GM18520 (cell line): Measurements from ENCODE around the gene RBM10.

Source experiments
- ATAC-seq: cut with Tn5 transposase; IDR thresholded peaks from one replicate; pipeline ENCODE4 v1.9.1; 2021; ENCODE audit not compliant: unreplicated experiment

Gene RBM10

DNA sequence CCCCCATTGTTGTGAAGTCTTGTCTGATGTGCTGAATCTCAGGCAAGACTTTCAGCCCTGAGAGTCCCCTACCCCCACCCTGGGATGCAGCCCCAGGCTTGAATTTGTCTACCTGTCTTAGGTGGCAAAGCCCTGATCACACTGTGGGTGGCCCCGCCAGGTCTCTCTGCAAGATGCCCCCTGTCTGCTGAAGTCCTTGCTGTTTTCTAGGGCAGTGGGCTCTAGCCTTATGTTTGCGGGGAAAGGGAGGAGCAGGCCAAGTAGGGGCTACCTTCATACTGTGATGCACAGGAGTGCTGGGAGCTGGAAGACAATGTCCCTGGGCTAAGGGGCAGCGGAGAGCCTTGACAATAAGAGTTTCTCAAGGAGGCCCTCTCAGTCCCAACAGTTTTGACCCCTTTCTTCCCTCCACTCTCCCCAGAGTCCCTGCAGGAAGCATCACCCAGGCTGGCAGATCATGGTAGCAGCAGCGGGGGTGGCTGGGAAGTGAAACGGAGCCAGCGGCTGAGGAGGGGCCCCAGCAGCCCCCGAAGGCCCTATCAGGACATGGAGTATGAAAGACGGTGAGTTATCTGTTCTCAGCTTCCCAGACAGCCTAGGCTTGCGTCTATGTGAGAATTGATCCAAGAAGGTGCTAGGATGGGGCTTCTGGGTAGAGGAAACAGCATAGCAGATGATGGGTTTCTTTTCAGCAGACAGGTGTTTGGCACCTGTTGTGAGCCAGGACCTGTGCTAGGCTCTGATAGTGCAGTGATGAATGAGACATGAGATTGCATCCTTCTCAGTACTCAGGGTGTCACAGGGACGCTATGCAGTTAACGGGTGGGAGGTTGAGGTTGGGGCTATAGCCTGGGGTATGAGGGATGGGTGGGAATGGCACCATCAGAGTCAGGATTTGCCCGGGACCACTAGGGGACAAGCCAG, 2.2 kb downstream of the RBM10 start:
- ATAC-seq: no peak

DNA sequence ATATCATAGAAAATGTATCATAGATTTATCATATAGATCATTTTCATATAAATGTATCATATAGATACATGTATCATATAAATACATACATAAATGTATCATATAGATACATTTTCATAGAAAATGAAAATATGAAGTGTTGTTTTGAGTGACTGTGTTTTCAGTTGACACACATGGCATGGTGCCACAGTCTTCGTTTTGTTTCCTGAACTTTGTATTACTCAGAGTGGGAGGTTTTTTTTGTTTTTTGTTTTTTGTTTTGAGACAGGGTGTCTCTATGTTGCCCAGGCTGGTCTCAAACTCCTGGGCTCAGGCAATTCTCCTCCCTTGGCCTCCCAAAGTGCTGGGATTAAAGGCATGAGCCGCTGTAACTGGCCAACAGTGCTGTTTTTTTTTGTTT, 3.9 kb downstream of the RBM10 start:
- no peak for ATAC-seq

GRCh38 chrX:47151435-47151834, 6.4 kb downstream of the RBM10 start:
- no peak for ATAC-seq

- ATAC-seq: no peak
These were observed 11.8 kb downstream of the RBM10 start for GRCh38 chrX:47156611-47157520.

GRCh38 chrX:47158131-47158530, 13.1 kb downstream of the RBM10 start:
- ATAC-seq: no peak

GRCh38 chrX:47158781-47159180, 13.8 kb downstream of the RBM10 start:
- no peak for ATAC-seq

- no peak for ATAC-seq
These were observed 15.8 kb downstream of the RBM10 start for GRCh38 chrX:47160781-47161180.

GRCh38 chrX:47162927-47163583, 18.0 kb downstream of the RBM10 start:
- ATAC-seq: no peak

- no peak for ATAC-seq
These were observed 19.4 kb downstream of the RBM10 start for GRCh38 chrX:47164420-47164819.

- no peak for ATAC-seq
These were observed 21.1 kb downstream of the RBM10 start for GRCh38 chrX:47166126-47166525.

DNA sequence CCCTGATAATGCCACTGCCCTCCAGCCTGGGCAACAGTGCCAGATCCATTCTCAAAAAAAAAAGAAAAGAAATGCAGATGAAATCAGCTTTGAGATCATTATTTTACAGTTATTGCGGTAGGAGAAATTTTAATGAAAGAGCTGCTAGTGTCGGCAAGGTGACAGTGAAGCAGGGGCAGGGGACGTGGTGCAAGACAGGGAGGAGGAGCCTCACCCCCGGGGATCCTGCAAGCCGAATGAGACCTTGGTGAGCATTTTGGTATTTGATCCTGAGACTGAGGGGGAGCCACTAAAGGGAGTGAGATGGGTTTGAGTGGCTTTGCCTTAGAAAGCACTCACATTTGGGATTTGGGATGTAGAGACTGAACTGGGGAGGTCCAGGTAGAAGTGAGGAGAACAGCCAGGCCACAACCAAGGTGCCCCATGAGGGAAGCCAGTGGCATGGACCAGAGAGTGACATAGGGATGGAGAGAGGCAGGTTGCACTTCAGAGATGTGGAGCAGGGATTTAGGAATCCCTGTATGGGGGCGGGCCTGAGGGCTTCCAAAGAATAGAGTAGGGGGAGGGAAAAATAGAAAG, 23.6 kb downstream of the RBM10 start:
- ATAC-seq: no peak

- ATAC-seq: no peak
These were observed 24.3 kb downstream of the RBM10 start for GRCh38 chrX:47169273-47169672.

DNA sequence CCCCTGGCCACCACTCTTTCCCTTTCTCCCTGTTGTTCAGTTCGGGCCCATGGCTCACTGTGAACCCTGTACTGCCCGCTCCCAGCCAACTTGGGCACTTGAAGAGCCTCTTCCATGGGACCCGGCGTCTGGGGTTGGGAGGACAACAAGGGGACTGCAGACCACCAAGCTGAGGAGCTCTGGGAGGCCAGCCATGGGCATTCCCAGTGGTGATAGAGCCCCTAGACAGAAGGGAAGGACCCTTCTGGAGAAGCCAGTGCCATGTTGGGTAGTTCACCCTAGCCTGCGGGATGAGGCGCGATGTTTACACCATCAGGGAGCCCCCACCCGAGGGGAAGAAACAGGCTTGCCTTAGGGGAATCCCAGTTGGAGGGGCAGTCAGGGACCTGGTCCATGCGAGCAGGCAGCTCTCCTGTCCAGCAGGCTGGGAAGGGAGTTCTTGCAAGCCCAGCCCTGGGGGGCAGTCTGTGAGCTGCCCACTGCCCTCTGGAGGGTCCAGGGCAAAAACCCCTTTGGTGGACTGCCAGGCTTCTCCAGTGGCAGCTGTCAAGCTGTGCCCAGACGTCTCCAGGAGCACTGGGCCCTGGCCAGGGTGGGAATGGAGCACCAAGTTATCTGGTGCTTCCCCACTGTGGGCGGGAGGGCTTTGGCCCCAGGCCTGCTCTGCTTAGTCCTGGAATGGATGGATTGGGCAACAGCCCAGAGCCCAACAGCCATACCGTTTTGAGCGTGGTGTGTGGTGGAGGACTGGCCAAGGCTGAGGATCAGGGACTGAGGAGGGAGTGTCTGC, 24.9 kb downstream of the RBM10 start:
- no peak for ATAC-seq

DNA sequence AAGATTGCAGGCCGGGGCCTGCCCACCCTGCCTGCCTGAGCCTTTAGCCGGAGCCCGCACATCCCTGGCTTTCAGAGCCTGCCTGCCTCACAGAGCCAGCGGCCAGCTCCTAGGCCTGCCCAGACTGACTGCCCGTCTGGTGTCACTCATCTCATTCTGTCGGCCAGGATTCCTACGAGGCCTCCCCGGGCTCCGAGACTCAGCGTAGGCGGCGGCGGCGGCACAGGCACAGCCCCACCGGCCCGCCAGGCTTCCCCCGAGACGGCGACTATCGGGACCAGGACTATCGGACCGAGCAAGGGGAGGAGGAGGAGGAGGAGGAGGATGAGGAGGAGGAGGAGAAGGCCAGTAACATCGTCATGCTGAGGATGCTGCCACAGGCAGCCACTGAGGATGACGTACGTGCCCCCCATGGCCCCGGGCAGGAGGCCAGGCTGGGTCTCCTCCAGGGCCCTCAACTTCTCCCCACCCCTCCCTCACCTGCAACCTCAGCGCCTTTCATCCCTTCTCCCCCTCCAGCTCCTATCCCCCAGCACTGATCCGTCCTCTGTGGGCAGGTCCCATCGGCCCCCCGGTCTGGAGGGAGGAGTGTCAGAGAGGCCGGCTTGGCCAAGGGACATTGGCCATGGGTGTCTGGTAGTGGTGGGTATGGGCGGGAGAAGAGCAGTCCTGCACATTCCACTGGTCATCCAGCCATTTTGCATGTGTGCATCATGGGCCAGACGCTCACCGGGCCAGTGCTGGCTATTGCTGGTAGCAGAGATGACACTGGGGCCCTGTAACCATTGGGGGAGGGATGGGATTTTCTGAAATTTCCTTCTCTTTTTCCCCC, 26.1 kb downstream of the RBM10 start:
- no peak for ATAC-seq

DNA sequence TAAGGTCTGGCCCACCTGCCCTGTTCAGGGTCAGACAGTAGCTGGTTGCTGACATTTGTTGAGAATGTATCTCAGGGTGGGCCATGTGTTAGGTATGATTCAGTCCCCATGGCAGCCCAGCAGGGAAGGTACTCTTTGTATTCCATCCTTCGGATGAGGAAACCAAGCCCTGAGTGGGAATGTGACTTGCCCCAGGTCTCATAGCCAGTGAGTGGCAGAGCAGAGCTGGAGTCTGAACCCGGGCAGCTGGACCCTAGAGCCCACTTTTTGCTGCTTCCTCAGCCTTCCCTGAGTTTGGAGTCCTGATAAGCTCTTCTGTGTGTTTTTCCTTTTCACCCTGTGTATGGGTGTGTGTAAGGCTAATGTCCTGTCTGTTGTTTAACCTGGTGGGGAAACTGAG, 27.0 kb downstream of the RBM10 start:
- no peak for ATAC-seq

DNA sequence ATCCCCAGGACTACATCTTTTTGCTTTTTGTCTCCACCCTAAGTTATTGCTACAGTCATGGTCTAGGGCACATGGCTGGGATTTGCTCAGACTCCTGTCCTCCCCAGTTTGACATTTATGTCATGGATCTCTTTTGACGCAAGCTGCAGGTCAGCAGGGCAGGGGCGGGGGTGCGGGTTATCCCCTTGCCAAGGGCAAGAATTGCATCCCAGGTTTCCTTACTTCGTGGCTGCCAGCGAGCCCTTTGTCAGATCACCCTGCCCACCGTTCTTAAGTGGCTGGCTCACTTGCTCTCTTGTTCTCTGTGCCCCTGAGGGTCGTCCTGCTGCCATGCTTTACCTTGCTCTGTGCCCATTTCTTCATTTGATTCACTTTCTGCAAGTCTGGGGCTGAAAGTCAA, 27.5 kb downstream of the RBM10 start:
- no peak for ATAC-seq

- ATAC-seq: no peak
These were observed 28.2 kb downstream of the RBM10 start for GRCh38 chrX:47172971-47173792.

GRCh38 chrX:47174376-47174775, 29.4 kb downstream of the RBM10 start:
- ATAC-seq: no peak
